Measurements from ENCODE around the gene RBMX2. TPM values are rescaled to one million over a fixed set of nuclear protein-coding genes. Genes with fewer than 3 reads are reported as not detected.
"Not testable (repeated sequence)": the region's sequence is repeated elsewhere in the genome, so short reads cannot be mapped to it uniquely, and the experiment has no call there.

The RBMX2 gene
- total and polyA plus RNA-seq, 9 donors, result 19.0 to 28.1 (median 22.3) TPM

DNA sequence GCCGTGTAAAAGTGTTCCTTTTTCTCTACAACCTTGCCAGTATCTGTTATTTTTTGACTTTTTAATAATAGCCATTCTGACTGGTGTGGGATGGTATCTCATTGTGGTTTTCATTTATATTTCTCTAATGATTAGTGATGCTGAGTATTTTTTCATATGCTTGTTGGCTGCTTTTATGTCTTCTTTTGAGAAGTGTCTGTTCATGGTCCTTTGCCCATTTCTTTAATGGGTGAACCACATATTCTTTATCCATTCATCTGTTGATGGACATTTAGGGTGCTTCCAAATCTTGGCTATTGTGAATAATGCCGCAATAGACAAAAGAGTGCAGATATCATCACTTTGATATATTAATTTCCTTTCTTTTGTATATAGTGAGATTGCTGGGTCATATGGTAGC lies 36.2 kb downstream of the RBMX2 start:
- not testable (repeated sequence) for H3K4me3 ChIP-seq (ENCODE audit: low read length); H3K27ac ChIP-seq (ENCODE audit: low read length); H3K4me1 ChIP-seq (ENCODE audit: control insufficient read depth, insufficient read depth, low read length); H3K36me3 ChIP-seq (ENCODE audit: control insufficient read depth, insufficient read depth, low read length); H3K9me3 ChIP-seq (replicated peaks; ENCODE audit: control insufficient read depth, low read depth, low read length); H3K27me3 ChIP-seq (ENCODE audit: control insufficient read depth, insufficient read depth, low read length); DNase-seq
- no CpG with 5 or more reads among the region's 2 CpGs for WGBS (ENCODE audit: insufficient coverage)

DNA sequence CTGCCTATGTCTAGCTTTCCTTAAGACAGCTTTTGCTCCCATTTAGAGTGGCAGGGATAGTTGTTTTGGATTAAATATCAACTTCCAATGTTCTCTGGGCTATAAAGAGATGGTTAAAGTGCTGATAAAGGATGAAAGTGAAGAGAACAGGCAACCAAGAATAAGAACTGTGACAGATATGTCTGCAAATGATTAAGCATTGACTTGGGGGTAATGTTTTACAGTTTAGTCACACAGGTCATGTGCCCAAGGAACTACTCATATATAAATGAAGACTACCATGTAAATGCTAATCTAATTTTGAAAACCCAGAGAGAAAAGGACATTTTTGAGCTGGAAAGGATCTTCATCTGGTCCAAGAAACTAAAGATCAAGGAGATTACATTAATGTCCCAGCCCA lies 42.1 kb downstream of the RBMX2 start:
- peaks cover 2% of the 10 kb centered on the region for H3K9me3 ChIP-seq (replicated peaks; ENCODE audit: control insufficient read depth, low read depth, low read length)
- no peaks in the 10 kb centered on the region for H3K36me3 ChIP-seq (ENCODE audit: control insufficient read depth, insufficient read depth, low read length)
- H3K4me1 ChIP-seq (ENCODE audit: control insufficient read depth, insufficient read depth, low read length), result no peaks in the 10 kb centered on the region
- no peak overlapping the region for H3K4me3 ChIP-seq (ENCODE audit: low read length)
- H3K27me3 ChIP-seq (ENCODE audit: control insufficient read depth, insufficient read depth, low read length), result peaks cover 3% of the 10 kb centered on the region
- no peak overlapping the region for H3K27ac ChIP-seq (ENCODE audit: low read length)
- DNase-seq, result no peak

- WGBS (ENCODE audit: insufficient coverage), result 67% methylated on average over 1 of the region's 1 CpG
- Histone ChIP-seq H3K4me1 (ENCODE audit: control insufficient read depth, insufficient read depth, low read length) (no peaks in the 10 kb centered on the region), H3K27me3 (ENCODE audit: control insufficient read depth, insufficient read depth, low read length) (peaks cover 3% of the 10 kb centered on the region), H3K36me3 (ENCODE audit: control insufficient read depth, insufficient read depth, low read length) (no peaks in the 10 kb centered on the region), H3K27ac (ENCODE audit: low read length) (no peak overlapping the region), H3K4me3 (ENCODE audit: low read length) (no peak overlapping the region), H3K9me3 (replicated peaks; ENCODE audit: control insufficient read depth, low read depth, low read length) (no peaks in the 10 kb centered on the region)
- DNase-seq, result no peak
Measured at GRCh38 chrX:130444641-130445336, 43.0 kb downstream of the RBMX2 start.

DNA sequence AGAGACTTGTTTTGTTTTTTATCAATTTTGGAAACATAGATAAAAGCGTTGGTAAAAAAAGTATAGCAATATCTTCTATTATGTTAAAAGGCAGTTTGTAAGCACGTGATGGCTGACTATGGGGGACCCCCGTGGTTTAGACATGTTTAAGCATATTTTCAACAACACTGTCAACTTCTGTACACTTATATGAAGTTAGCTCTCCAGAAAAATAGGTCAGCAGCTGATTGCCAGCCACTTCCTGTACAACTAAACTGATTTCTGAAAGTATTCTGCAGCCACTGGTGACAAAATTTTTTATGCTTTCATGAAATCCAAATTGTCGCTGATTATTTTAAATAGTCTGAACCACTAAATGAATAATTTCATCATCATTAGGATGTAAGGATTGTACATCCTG lies 45.2 kb downstream of the RBMX2 start:
- no CpG with 5 or more reads among the region's 4 CpGs for WGBS (ENCODE audit: insufficient coverage)
- no peak for DNase-seq
- H3K9me3 ChIP-seq (replicated peaks; ENCODE audit: control insufficient read depth, low read depth, low read length), result no peaks in the 10 kb centered on the region

More for the DNA sequence above, 45.2 kb downstream of the RBMX2 start:
- Histone ChIP-seq H3K4me3 (ENCODE audit: low read length) (no peak overlapping the region), H3K36me3 (ENCODE audit: control insufficient read depth, insufficient read depth, low read length) (no peaks in the 10 kb centered on the region), H3K27me3 (ENCODE audit: control insufficient read depth, insufficient read depth, low read length) (peaks cover under 1% of the 10 kb centered on the region), H3K4me1 (ENCODE audit: control insufficient read depth, insufficient read depth, low read length) (no peaks in the 10 kb centered on the region), H3K27ac (ENCODE audit: low read length) (no peak overlapping the region)

Other genes starting within 250 kb of the RBMX2 start
- 14.1 TPM for gene AIFM1, start 236.1 kb upstream of the RBMX2 start, total RNA-seq
- gene AIFM1, start 236.1 kb upstream of the RBMX2 start, polyA plus RNA-seq (ENCODE audit: insufficient read depth in 1 of 8, insufficient read length in 8 of 8, low replicate concordance in 1 of 8), result 10 to 100 TPM; 22.2 to 27.8 (median 25.0) TPM
- gene RAB33A, start 230.0 kb upstream of the RBMX2 start, total RNA-seq, result 0.49 TPM
- gene RAB33A, start 230.0 kb upstream of the RBMX2 start, polyA plus RNA-seq (ENCODE audit: insufficient read depth in 1 of 8, insufficient read length in 8 of 8, low replicate concordance in 1 of 8), result under 1 TPM; 0.10 to 0.44 (median 0.25) TPM
- 5.8 TPM for gene ZNF280C, start 133.1 kb upstream of the RBMX2 start, total RNA-seq
- 1 to 10 TPM; 3.9 to 8.3 (median 5.1) TPM for gene ZNF280C, start 133.1 kb upstream of the RBMX2 start, polyA plus RNA-seq (ENCODE audit: insufficient read depth in 1 of 8, insufficient read length in 8 of 8, low replicate concordance in 1 of 8)
- 7.9 TPM for gene SLC25A14, start 62.1 kb upstream of the RBMX2 start, total RNA-seq
- gene SLC25A14, start 62.1 kb upstream of the RBMX2 start, polyA plus RNA-seq (ENCODE audit: insufficient read depth in 1 of 8, insufficient read length in 8 of 8, low replicate concordance in 1 of 8), result 10 to 100 TPM in 4 of 8 donors, 1 to 10 TPM in 4; 7.2 to 11.1 (median 10.0) TPM
- not detected for gene GPR119, start 16.3 kb upstream of the RBMX2 start, total RNA-seq
- gene GPR119, start 16.3 kb upstream of the RBMX2 start, polyA plus RNA-seq (ENCODE audit: insufficient read depth in 1 of 8, insufficient read length in 8 of 8, low replicate concordance in 1 of 8), result not detected